Ectodermal cell (in vitro differentiated cells): ENCODE measurements around the gene SORCS2.

Experiments used
- H3K27ac ChIP-seq: 2 replicates; pipeline ENCODE4 v1.7.0; 2013; ENCODE audit warnings: mild to moderate bottlenecking, low read depth, low read length; ENCODE audit not compliant: insufficient read depth, poor library complexity, severe bottlenecking
- H3K27me3 ChIP-seq: 2 replicates; pipeline ENCODE4 v1.7.0; 2013; ENCODE audit warnings: mild to moderate bottlenecking, low read length; ENCODE audit not compliant: insufficient read depth, control insufficient read depth, poor library complexity, severe bottlenecking
- H3K36me3 ChIP-seq: one replicate; pipeline ENCODE4 v1.7.0; 2013; ENCODE audit warnings: low read length; ENCODE audit not compliant: control insufficient read depth, insufficient read depth
- H3K4me1 ChIP-seq: one replicate; pipeline ENCODE4 v1.7.0; 2013; ENCODE audit warnings: low read length; ENCODE audit not compliant: control insufficient read depth, insufficient read depth
- H3K4me3 ChIP-seq: 2 replicates; pipeline ENCODE4 v1.7.0; 2013; ENCODE audit warnings: low read depth, low read length, control low read depth; ENCODE audit not compliant: insufficient read depth
- H3K9me3 ChIP-seq: 2 replicates; pipeline ENCODE4 v1.7.0; 2013; ENCODE audit warnings: mild to moderate bottlenecking, low read length, moderate library complexity; ENCODE audit not compliant: control insufficient read depth
- WGBS, 2 experiments: methylation state at CpG; one replicate each; pipeline ENCODE4 v1.1.7; 2013; ENCODE audit warnings: missing lambda C conversion rate in 2 of 2; 5-methylcytosine and 5-hydroxymethylcytosine counted together

The SORCS2 gene

DNA sequence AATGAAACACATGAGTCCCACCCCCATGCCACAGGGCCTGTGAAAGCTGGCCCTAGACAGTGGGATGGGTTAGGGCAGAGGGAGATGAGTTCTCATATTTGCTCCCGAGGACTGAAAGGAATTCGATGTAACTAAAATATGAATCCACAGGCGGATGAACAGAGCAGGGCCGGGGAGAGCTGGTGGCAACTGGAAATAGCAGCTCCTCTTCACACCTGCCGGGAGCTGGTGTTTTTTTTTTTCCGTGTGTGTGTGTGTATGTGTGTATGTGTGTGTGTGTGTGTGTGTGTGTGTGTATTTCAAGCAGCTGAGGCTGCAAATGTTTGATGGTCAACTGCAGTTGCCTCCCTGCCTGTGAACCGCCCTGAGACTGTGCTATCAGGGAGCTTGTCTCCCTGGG lies 357.5 kb downstream of the SORCS2 start:
- WGBS, 2 experiments: 88 to 90% methylated on average over 7 of the region's 7 CpGs
- no peak overlapping the region for H3K4me3 ChIP-seq
- H3K9me3 ChIP-seq: no peaks in the 10 kb centered on the region

DNA sequence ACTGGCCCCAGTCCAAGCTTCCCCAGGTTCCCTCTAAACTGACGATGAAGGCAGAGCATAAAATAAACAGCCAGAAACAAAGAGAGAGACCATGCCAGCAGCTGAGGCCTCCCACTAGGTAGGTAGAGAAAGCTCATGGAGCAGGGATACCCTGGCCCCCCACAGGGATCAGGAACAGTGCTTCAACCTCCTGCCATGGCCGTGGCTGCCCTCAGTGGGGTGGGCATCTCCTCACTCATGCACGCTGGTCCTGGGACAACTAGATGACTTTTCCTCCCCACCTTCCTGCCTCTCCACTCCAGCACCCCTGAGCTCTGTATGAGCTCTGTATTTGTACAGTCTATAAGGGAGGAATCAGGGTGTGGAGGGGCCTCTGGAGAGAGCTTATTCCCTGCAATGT lies 360.1 kb downstream of the SORCS2 start:
- Histone ChIP-seq H3K9me3 (no peaks in the 10 kb centered on the region), H3K27me3 (no peaks in the 10 kb centered on the region), H3K36me3 (no peaks in the 10 kb centered on the region), H3K4me3 (no peak overlapping the region), H3K27ac (no peak overlapping the region), H3K4me1 (no peaks in the 10 kb centered on the region)
- 82 to 96% methylated on average over 3 of the region's 3 CpGs for WGBS, 2 experiments

More for the DNA sequence above, 357.5 kb downstream of the SORCS2 start:
- Histone ChIP-seq H3K27me3 (no peaks in the 10 kb centered on the region), H3K36me3 (no peaks in the 10 kb centered on the region), H3K27ac (no peak overlapping the region), H3K4me1 (no peaks in the 10 kb centered on the region)

DNA sequence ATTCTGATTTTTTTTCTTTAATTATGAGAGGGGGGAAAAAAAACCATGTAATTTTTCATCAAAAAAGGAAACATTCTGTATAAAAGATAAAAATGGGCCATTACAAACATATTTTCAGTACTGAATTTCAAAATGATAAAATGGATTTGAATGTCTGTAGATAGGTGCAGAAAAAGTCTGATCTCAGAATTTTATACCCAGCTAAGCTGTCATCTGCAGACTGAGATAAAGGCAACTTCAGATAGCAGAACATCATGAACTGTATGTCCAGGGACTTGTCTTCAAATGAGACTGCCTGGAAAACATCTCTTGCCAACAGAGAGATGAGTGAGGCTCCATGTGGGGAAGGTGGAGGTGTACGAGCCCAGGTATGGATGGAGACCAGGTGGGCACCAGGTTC lies 360.9 kb downstream of the SORCS2 start:
- Histone ChIP-seq H3K36me3 (no peaks in the 10 kb centered on the region), H3K9me3 (no peaks in the 10 kb centered on the region), H3K27ac (no peak overlapping the region), H3K4me1 (no peaks in the 10 kb centered on the region), H3K27me3 (no peaks in the 10 kb centered on the region), H3K4me3 (no peak overlapping the region)
- WGBS, 2 experiments: 88 to 97% methylated on average over 1 of the region's 1 CpG

GRCh38 chr4:7554905-7555304 lies 362.6 kb downstream of the SORCS2 start:
- H3K9me3 ChIP-seq: no peaks in the 10 kb centered on the region
- no peak overlapping the region for H3K4me3 ChIP-seq
- no peaks in the 10 kb centered on the region for H3K27me3 ChIP-seq
- no peaks in the 10 kb centered on the region for H3K4me1 ChIP-seq
- 80 to 81% methylated on average over 3 of the region's 3 CpGs for WGBS, 2 experiments
- H3K27ac ChIP-seq: no peak overlapping the region
- no peaks in the 10 kb centered on the region for H3K36me3 ChIP-seq

DNA sequence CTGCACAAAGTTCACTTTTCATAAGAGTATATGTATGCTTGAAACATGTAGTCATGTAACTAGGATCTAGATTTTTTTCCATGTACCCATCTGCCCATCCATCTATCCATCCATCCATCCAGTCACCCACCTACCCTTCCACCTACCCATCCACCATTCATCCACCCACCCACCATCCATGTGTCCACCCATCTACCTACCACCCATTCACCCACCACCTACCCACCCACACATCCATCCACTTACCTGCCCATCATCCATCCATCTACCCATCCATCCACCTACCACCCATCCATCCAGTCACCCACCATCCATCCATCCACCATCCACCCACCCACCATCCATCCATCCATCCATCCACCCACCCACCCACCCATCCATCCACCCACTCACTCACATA lies 364.2 kb downstream of the SORCS2 start:
- no peaks in the 10 kb centered on the region for H3K27me3 ChIP-seq
- no peaks in the 10 kb centered on the region for H3K4me1 ChIP-seq
- H3K9me3 ChIP-seq: no peaks in the 10 kb centered on the region
- no peak overlapping the region for H3K27ac ChIP-seq
- no peak overlapping the region for H3K4me3 ChIP-seq
- H3K36me3 ChIP-seq: no peaks in the 10 kb centered on the region

DNA sequence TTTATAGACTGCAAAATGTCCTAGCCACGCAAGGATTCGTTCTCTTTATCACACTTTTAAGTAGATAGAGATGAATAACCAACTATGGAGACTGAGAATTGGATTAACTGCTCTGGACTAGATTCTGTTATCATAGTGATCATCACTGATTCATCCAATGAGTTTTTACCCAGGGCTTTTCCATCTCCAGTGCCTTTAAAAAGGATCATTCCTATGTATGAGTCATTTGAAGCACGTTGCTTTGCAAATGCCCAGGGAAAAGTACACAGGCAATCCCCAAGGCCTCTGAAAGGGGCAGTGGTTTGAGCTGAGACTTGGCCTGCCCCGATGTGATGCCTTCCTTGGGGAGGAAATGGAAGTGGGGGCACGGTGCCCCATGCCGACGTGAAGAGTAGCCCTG lies 365.1 kb downstream of the SORCS2 start:
- H3K36me3 ChIP-seq: no peaks in the 10 kb centered on the region
- no peaks in the 10 kb centered on the region for H3K9me3 ChIP-seq
- no peak overlapping the region for H3K27ac ChIP-seq
- H3K4me3 ChIP-seq: no peak overlapping the region
- H3K27me3 ChIP-seq: no peaks in the 10 kb centered on the region
- no peaks in the 10 kb centered on the region for H3K4me1 ChIP-seq
- WGBS, 2 experiments: 77 to 86% methylated on average over 7 of the region's 7 CpGs

DNA sequence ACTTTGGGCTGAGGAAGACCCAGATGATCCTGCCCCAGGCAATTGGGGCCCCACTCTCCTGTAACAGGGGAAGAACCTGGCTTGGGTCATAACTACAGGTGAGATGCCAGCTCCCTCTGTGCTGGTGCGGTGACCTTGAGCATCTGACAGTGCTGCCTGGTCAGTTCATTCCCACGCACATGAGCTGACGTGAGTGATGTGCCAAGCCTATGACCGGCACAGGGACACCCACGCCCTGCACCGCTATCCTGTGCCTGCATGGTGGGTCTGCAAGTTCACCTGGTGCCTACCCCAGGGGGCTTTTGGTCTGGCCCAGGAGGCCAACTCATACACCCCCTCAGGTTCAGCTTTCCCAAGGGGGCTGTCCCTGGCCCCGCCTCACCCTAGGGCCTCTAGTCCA lies 366.1 kb downstream of the SORCS2 start:
- H3K9me3 ChIP-seq: no peaks in the 10 kb centered on the region
- H3K27me3 ChIP-seq: no peaks in the 10 kb centered on the region
- H3K4me1 ChIP-seq: no peaks in the 10 kb centered on the region
- H3K36me3 ChIP-seq: no peaks in the 10 kb centered on the region
- no peak overlapping the region for H3K27ac ChIP-seq
- 92 to 99% methylated on average over 7 of the region's 7 CpGs for WGBS, 2 experiments
- H3K4me3 ChIP-seq: no peak overlapping the region

GRCh38 chr4:7559316-7559715 lies 367.0 kb downstream of the SORCS2 start:
- Histone ChIP-seq H3K27ac (no peak overlapping the region), H3K36me3 (no peaks in the 10 kb centered on the region), H3K4me3 (no peak overlapping the region), H3K27me3 (no peaks in the 10 kb centered on the region), H3K9me3 (no peaks in the 10 kb centered on the region), H3K4me1 (no peaks in the 10 kb centered on the region)
- 94 to 95% methylated on average over 7 of the region's 7 CpGs for WGBS, 2 experiments

DNA sequence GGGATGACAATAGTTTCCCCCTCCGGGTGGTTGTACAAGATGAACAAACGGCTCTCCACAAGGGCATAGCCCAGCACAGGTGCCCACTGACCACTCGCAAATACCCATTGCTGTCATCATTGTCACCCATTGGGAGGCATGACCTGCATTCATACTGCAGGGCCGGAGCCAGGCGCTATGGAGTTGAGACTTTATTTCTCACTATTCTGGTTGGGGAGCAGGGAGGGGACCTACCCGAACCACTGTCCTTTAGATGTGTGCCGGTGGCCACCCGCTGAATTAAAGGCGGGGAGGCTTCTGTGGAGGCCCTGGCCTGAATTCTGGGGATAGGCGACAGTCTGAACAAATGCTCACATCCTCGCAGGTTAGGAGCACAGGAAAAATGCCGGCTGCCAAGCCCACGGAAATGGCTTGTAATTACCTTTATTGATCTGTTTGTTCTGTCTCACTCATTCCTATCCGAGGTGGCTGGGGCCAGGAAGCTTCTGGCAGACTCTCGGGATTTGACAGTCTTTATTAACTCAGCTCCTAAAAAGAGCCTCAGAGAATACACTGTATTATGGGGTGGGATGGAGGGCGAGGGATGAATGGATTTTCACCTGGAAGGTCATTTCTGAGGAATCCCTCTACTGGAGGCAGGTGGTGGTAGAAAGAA lies 367.5 kb downstream of the SORCS2 start:
- WGBS, 2 experiments: 94% methylated on average over 16 of the region's 16 CpGs
- H3K4me3 ChIP-seq: no peak overlapping the region
- no peaks in the 10 kb centered on the region for H3K27me3 ChIP-seq
- no peaks in the 10 kb centered on the region for H3K9me3 ChIP-seq
- no peaks in the 10 kb centered on the region for H3K36me3 ChIP-seq
- H3K4me1 ChIP-seq: no peaks in the 10 kb centered on the region
- no peak overlapping the region for H3K27ac ChIP-seq

- no peaks in the 10 kb centered on the region for H3K9me3 ChIP-seq
- 90% methylated on average over 2 of the region's 2 CpGs for WGBS, 2 experiments
- no peaks in the 10 kb centered on the region for H3K36me3 ChIP-seq
- H3K27ac ChIP-seq: no peak overlapping the region
- H3K4me1 ChIP-seq: no peaks in the 10 kb centered on the region
- no peak overlapping the region for H3K4me3 ChIP-seq
- no peaks in the 10 kb centered on the region for H3K27me3 ChIP-seq
These were observed 369.2 kb downstream of the SORCS2 start for GRCh38 chr4:7561557-7561956.

- no peaks in the 10 kb centered on the region for H3K27me3 ChIP-seq
- no peak overlapping the region for H3K4me3 ChIP-seq
- WGBS, 2 experiments: 87 to 89% methylated on average over 5 of the region's 5 CpGs
- no peaks in the 10 kb centered on the region for H3K4me1 ChIP-seq
- H3K9me3 ChIP-seq: no peaks in the 10 kb centered on the region
- H3K36me3 ChIP-seq: no peaks in the 10 kb centered on the region
- no peak overlapping the region for H3K27ac ChIP-seq
These were observed 371.9 kb downstream of the SORCS2 start for GRCh38 chr4:7564242-7564641.
